Panc1 (cell line): ENCODE measurements around the gene ODC1. TPM values are rescaled to one million over a fixed set of nuclear protein-coding genes. Genes with fewer than 3 reads are reported as not detected.

Experiments
- ATAC-seq: fragments of 200-7000 bp; cut with Tn5 transposase; 2 replicates; pipeline ENCODE4 v1.9.1; 2020; ENCODE audit warnings: mild to moderate bottlenecking, moderate library complexity
- BruUV-seq: library from RNA; stranded (reverse); fragments of 400-500 nt; replicated peaks from 2 replicates; lab custom pipeline; 2021; lab: Mats Ljungman, UMichigan
- CTCF ChIA-PET: fragments of 300-600 bp; sonication (Branson Sonifier 250); formaldehyde crosslinking; loops from one replicate; lab custom pipeline; 2022; ENCODE audit warnings: antibody characterized with exemption; lab: Charles Lee
- POLR2A ChIA-PET: fragments of 300-600 bp; sonication (Branson Sonifier 250); formaldehyde crosslinking; loops from one replicate; lab custom pipeline; 2022; ENCODE audit warnings: antibody characterized with exemption; lab: Charles Lee
- DNase-seq: peaks from one replicate; pipeline ENCODE4 v3.0.0-alpha.2; 2010; ENCODE audit warnings: low read depth, low spot score
- H3K27ac ChIP-seq: 2 replicates; pipeline ENCODE4 v1.5.1; 2011; ENCODE audit warnings: mild to moderate bottlenecking, low read length, inconsistent platforms
- H3K27me3 ChIP-seq: fragments of 200-500 bp; sonication (Bioruptor generic); 2 replicates; pipeline ENCODE4 v1.6.0; 2014; ENCODE audit warnings: low read length, inconsistent platforms; ENCODE audit not compliant: control insufficient read depth, insufficient read depth
- H3K36me3 ChIP-seq: fragments of 200-500 bp; sonication (Bioruptor generic); 2 replicates; pipeline ENCODE4 v1.5.1; 2014; ENCODE audit warnings: inconsistent platforms, mild to moderate bottlenecking, low read length, moderate library complexity; ENCODE audit not compliant: control insufficient read depth, insufficient read depth
- H3K4me1 ChIP-seq: 2 replicates; pipeline ENCODE4 v1.5.1; 2011; ENCODE audit warnings: inconsistent platforms, mild to moderate bottlenecking, low read length, moderate library complexity; ENCODE audit not compliant: control insufficient read depth, insufficient read depth
- H3K4me3 ChIP-seq, 2 experiments: 2 replicates each; pipeline ENCODE4 v1.5.1; 2011 to 2012; ENCODE audit warnings: low read depth in 2 of 2, low read length in 2 of 2, mild to moderate bottlenecking in 2 of 2, inconsistent platforms in 1 of 2, moderate library complexity in 1 of 2
- H3K9me3 ChIP-seq: fragments of 200-500 bp; sonication (Bioruptor generic); 2 replicates; pipeline ENCODE4 v1.5.1; 2014; ENCODE audit warnings: low read depth, mild to moderate bottlenecking, inconsistent platforms, low read length, moderate library complexity; ENCODE audit not compliant: control insufficient read depth, insufficient read depth
- POLR2AphosphoS5 ChIP-seq: IDR thresholded peaks from 2 replicates; pipeline ENCODE4 v1.6.1; 2012; ENCODE audit warnings: mild to moderate bottlenecking, low read depth, low read length, moderate library complexity
- SIN3A ChIP-seq: IDR thresholded peaks from 2 replicates; pipeline ENCODE4 v1.6.1; 2012; ENCODE audit warnings: low read depth, mild to moderate bottlenecking, low read length, moderate library complexity, borderline replicate concordance; ENCODE audit not compliant: insufficient read depth
- TCF7L2 ChIP-seq: IDR thresholded peaks from 2 replicates; pipeline ENCODE4 v1.6.1; 2011; ENCODE audit warnings: mild to moderate bottlenecking, low read depth, low read length, inconsistent platforms
- in situ Hi-C: cut with HindIII; loops from 2 replicates; pipeline ENCODE4 v1.10.0; 2016; ENCODE audit warnings: low sequenced_read_pairs, low pct_unique_long_range_greater_than_20kb
- intact Hi-C: fragments of 100-400 bp; cut with micrococcal nuclease; formaldehyde crosslinking; loops from one replicate; pipeline ENCODE4 v1.10.0; 2022; ENCODE audit not compliant: unreplicated experiment
- total RNA-seq: library from RNA; stranded (reverse); gene quantifications from one replicate; pipeline ENCODE4 v1.2.1, GENCODE V29; 2021; ENCODE audit not compliant: unreplicated experiment
- TF ChIP-seq, protein P1 (sequence below), 2 experiments: IDR thresholded peaks; 2 replicates each; pipeline ENCODE4 v1.6.1; 2011 to 2012; ENCODE audit warnings: low read depth in 2 of 2, control low read depth in 1 of 2, low read length in 1 of 2, mild to moderate bottlenecking in 1 of 2, moderate library complexity in 1 of 2; ENCODE audit not compliant: insufficient read depth in 1 of 2
- TF ChIP-seq, protein P2 (sequence below): fragments of 450-650 bp; IDR thresholded peaks from 2 replicates; pipeline ENCODE4 v1.5.1; 2017; ENCODE audit warnings: mild to moderate bottlenecking

Gene ODC1
- total RNA-seq, 1 experiment from 2014 or later, result 159 TPM

DNA sequence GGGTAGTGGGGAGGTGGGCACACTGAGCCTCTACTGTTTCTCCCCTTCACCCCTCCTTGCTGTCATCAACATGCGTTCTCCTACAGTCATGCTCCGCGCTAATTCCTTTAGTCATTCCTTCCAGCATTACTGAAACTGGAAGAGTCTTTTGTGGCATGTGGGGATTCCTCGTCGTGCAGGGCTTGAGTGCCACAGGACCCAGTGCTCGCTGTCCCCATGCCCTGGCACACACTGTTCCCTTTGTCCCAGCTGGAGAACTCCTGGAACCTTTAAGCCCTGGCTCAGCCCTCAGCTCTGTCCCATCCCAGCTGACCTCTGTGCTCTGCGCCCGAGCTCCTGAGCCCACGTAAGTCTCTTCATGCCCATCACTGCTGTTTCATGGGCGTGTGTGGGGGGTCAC is 42.1 kb downstream of the ODC1 start:
- H3K27me3 ChIP-seq, result no peaks in the 10 kb centered on the region
- ATAC-seq, result no peak
- intact Hi-C loops (loop anchor here (5.0 to 10.0 kb wide), 2 partner anchors 64 to 261 kb away; no protein-coding TSS in a partner anchor), in situ Hi-C loops (no loop called here)
- BruUV-seq, result no TSS peak
- H3K9me3 ChIP-seq, result no peaks in the 10 kb centered on the region
- H3K36me3 ChIP-seq, result no peaks in the 10 kb centered on the region
- H3K4me1 ChIP-seq, result peaks cover 87% of the 10 kb centered on the region
- DNase-seq, result no peak
- peak overlapping the region; percentile 99 for H3K27ac ChIP-seq
- no peak overlapping the region for H3K4me3 ChIP-seq
- TF ChIP-seq TCF7L2 (no peak), SIN3A (no peak), POLR2AphosphoS5 (no peak)
- TF ChIP-seq, protein P1, sequence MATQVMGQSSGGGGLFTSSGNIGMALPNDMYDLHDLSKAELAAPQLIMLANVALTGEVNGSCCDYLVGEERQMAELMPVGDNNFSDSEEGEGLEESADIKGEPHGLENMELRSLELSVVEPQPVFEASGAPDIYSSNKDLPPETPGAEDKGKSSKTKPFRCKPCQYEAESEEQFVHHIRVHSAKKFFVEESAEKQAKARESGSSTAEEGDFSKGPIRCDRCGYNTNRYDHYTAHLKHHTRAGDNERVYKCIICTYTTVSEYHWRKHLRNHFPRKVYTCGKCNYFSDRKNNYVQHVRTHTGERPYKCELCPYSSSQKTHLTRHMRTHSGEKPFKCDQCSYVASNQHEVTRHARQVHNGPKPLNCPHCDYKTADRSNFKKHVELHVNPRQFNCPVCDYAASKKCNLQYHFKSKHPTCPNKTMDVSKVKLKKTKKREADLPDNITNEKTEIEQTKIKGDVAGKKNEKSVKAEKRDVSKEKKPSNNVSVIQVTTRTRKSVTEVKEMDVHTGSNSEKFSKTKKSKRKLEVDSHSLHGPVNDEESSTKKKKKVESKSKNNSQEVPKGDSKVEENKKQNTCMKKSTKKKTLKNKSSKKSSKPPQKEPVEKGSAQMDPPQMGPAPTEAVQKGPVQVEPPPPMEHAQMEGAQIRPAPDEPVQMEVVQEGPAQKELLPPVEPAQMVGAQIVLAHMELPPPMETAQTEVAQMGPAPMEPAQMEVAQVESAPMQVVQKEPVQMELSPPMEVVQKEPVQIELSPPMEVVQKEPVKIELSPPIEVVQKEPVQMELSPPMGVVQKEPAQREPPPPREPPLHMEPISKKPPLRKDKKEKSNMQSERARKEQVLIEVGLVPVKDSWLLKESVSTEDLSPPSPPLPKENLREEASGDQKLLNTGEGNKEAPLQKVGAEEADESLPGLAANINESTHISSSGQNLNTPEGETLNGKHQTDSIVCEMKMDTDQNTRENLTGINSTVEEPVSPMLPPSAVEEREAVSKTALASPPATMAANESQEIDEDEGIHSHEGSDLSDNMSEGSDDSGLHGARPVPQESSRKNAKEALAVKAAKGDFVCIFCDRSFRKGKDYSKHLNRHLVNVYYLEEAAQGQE (IDR thresholded peaks at IDR 0.05; ENCODE audit: insufficient read depth in 1 of 2, low read depth in 2 of 2, low read length in 1 of 2), result no peak
- TF ChIP-seq, protein P2, sequence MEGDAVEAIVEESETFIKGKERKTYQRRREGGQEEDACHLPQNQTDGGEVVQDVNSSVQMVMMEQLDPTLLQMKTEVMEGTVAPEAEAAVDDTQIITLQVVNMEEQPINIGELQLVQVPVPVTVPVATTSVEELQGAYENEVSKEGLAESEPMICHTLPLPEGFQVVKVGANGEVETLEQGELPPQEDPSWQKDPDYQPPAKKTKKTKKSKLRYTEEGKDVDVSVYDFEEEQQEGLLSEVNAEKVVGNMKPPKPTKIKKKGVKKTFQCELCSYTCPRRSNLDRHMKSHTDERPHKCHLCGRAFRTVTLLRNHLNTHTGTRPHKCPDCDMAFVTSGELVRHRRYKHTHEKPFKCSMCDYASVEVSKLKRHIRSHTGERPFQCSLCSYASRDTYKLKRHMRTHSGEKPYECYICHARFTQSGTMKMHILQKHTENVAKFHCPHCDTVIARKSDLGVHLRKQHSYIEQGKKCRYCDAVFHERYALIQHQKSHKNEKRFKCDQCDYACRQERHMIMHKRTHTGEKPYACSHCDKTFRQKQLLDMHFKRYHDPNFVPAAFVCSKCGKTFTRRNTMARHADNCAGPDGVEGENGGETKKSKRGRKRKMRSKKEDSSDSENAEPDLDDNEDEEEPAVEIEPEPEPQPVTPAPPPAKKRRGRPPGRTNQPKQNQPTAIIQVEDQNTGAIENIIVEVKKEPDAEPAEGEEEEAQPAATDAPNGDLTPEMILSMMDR, result no peak
- ChIA-PET POLR2A (interaction anchor here (0.6 kb wide), 1 partner anchor 101 kb away, joined by 4 read pairs; no protein-coding TSS in a partner anchor), CTCF (interaction anchor here (0.5 kb wide), 1 partner anchor 366 kb away, joined by 8 read pairs; no protein-coding TSS in a partner anchor)

DNA sequence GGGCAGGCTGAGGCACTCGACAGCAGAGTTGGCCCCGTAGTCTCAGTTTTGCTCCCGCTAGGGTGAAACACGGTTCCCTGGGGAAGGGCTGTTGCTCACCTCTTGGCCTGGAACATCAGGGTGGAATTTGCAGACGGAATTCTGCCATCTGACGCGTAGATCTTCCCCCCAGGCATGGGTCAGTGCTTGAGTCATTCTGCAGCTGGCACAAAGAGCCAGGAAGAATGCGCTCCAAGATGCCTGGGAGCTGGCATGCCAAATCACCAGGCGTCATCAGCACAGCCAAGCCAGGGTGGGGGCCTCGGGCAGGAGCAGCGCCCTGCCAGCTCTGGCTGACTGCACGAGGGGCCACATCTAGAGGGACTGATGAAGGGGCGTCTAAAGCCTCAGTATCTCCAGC is 42.7 kb downstream of the ODC1 start:
- Histone ChIP-seq H3K36me3 (no peaks in the 10 kb centered on the region), H3K4me3 (no peak overlapping the region), H3K4me1 (peaks cover 90% of the 10 kb centered on the region), H3K27me3 (no peaks in the 10 kb centered on the region), H3K27ac (peak overlapping the region; percentile 99), H3K9me3 (no peaks in the 10 kb centered on the region)
- TF ChIP-seq, protein P2, result no peak
- TF ChIP-seq TCF7L2, result peak; percentile 43; the same call in 1 of the 2 replicates
- TF ChIP-seq, protein P1 (IDR thresholded peaks at IDR 0.05; ENCODE audit: insufficient read depth in 1 of 2, low read depth in 2 of 2, low read length in 1 of 2), result no peak
- TF ChIP-seq POLR2AphosphoS5, result peak; percentile 81
- 0 out of 2 replicates have a peak, but pooled peaks have one; percentile 45 for TF ChIP-seq SIN3A
- ChIA-PET POLR2A (interaction anchor here (0.6 kb wide), 1 partner anchor 19 kb away, joined by 3 read pairs; no protein-coding TSS in a partner anchor), CTCF (interaction anchor here (0.5 kb wide), 1 partner anchor 365 kb away, joined by 8 read pairs; no protein-coding TSS in a partner anchor)
- BruUV-seq, result no TSS peak
- ATAC-seq, result peak; percentile 61
- intact Hi-C loops (loop anchor here (5.0 to 10.0 kb wide), 2 partner anchors 63 to 261 kb away; no protein-coding TSS in a partner anchor), in situ Hi-C loops (no loop called here)
- peak; percentile 94 for DNase-seq
